ENCODE measurements around the gene GPALPP1. TPM values are rescaled to one million over a fixed set of nuclear protein-coding genes. Genes with fewer than 3 reads are reported as not detected.

Gene GPALPP1
- total RNA-seq, 1 donor from 2014 or later = 20.9 TPM

GRCh38 chr13:45046445-45046844, 57.1 kb downstream of the GPALPP1 start:
- intact Hi-C loops (cut with DNase I) = loop anchor here (10.0 kb wide), 1 partner anchor 258 kb away; no protein-coding TSS in a partner anchor
- Histone ChIP-seq H3K36me3 (no peaks in the 10 kb centered on the region), H3K27ac (no peak overlapping the region), H3K27me3 (no peaks in the 10 kb centered on the region), H3K4me1 (peaks cover 17% of the 10 kb centered on the region), H3K9me3 (no peaks in the 10 kb centered on the region), H3K4me3 (peak overlapping the region; percentile 30 to 36)
- no peak for DNase-seq (ENCODE audit: extremely low spot score in 2 of 2)
- no peak for TF ChIP-seq POLR2A (IDR thresholded peaks at IDR 0.05)
- no peak for TF ChIP-seq CTCF (IDR thresholded peaks at IDR 0.05)
- no peak for TF ChIP-seq POLR2AphosphoS5 (IDR thresholded peaks at IDR 0.05; ENCODE audit: insufficient read depth in 1 of 2, low read depth in 1 of 2)

GRCh38 chr13:45047394-45048310, 58.3 kb downstream of the GPALPP1 start:
- Histone ChIP-seq H3K36me3 (no peaks in the 10 kb centered on the region), H3K4me3 (peak overlapping the region; percentile 30 to 36), H3K9me3 (no peaks in the 10 kb centered on the region), H3K4me1 (peaks cover 17% of the 10 kb centered on the region), H3K27ac (no peak overlapping the region), H3K27me3 (no peaks in the 10 kb centered on the region)
- TF ChIP-seq CTCF (IDR thresholded peaks at IDR 0.05) = peak; percentile 80 to 88 (median 88)
- peak in 1 of 2 donors; percentile 60 for TF ChIP-seq POLR2AphosphoS5 (IDR thresholded peaks at IDR 0.05; ENCODE audit: insufficient read depth in 1 of 2, low read depth in 1 of 2)
- TF ChIP-seq POLR2A (IDR thresholded peaks at IDR 0.05) = no peak
- intact Hi-C loops (cut with DNase I) = loop anchor here (10.0 kb wide), 1 partner anchor 257 kb away; no protein-coding TSS in a partner anchor
- DNase-seq (ENCODE audit: extremely low spot score in 2 of 2) = no peak

GRCh38 chr13:45048890-45049407, 59.6 kb downstream of the GPALPP1 start:
- TF ChIP-seq POLR2AphosphoS5 (IDR thresholded peaks at IDR 0.05; ENCODE audit: insufficient read depth in 1 of 2, low read depth in 1 of 2) = no peak
- TF ChIP-seq CTCF (IDR thresholded peaks at IDR 0.05) = no peak
- TF ChIP-seq POLR2A (IDR thresholded peaks at IDR 0.05) = no peak
- no peaks in the 10 kb centered on the region for H3K9me3 ChIP-seq
- no peak overlapping the region for H3K27ac ChIP-seq
- H3K4me1 ChIP-seq = peaks cover 17% of the 10 kb centered on the region
- intact Hi-C loops (cut with DNase I) = loop anchor here (10.0 kb wide), 1 partner anchor 256 kb away; no protein-coding TSS in a partner anchor
- no peak for DNase-seq (ENCODE audit: extremely low spot score in 2 of 2)
- no peaks in the 10 kb centered on the region for H3K27me3 ChIP-seq
- H3K4me3 ChIP-seq = no peak overlapping the region
- no peaks in the 10 kb centered on the region for H3K36me3 ChIP-seq

GRCh38 chr13:45049478-45049877, 60.1 kb downstream of the GPALPP1 start:
- no peak overlapping the region for H3K4me3 ChIP-seq
- TF ChIP-seq CTCF (IDR thresholded peaks at IDR 0.05) (no peak), POLR2A (IDR thresholded peaks at IDR 0.05) (no peak), POLR2AphosphoS5 (IDR thresholded peaks at IDR 0.05; ENCODE audit: insufficient read depth in 1 of 2, low read depth in 1 of 2) (no peak)
- no peak overlapping the region for H3K27ac ChIP-seq
- H3K36me3 ChIP-seq = no peaks in the 10 kb centered on the region
- H3K4me1 ChIP-seq = peaks cover 17% of the 10 kb centered on the region
- H3K27me3 ChIP-seq = no peaks in the 10 kb centered on the region
- no peaks in the 10 kb centered on the region for H3K9me3 ChIP-seq
- no peak for DNase-seq (ENCODE audit: extremely low spot score in 2 of 2)
- intact Hi-C loops (cut with DNase I) = loop anchor here (10.0 kb wide), 1 partner anchor 255 kb away; no protein-coding TSS in a partner anchor
